T-cell (primary cell): ENCODE data around the gene SYNJ1. TPM values are rescaled to one million over a fixed set of nuclear protein-coding genes. Genes with fewer than 3 reads are reported as not detected.
A peak's percentile ranks its signal among the peaks of the same experiment; 100 is the strongest.
"Not testable (repeated sequence)": the region's sequence is repeated elsewhere in the genome, so short reads cannot be mapped to it uniquely, and the experiment has no call there.

Source experiments
- ATAC-seq, 4 experiments: fragments of 200-7000 bp in 3 of 4; fragments of 150-1000 bp in 1 of 4; cut with Tn5 transposase; replicated peaks in 1 of 4; 1 replicate in 3 of 4; 2 replicates in 1 of 4; pipeline ENCODE4 v1.10.0; 2021; ENCODE audit warnings: moderate library complexity in 3 of 4, mild to moderate bottlenecking in 2 of 4, moderate number of reproducible peaks in 1 of 4
- CTCF ChIA-PET, 2 donors: fragments of 300-600 bp; sonication (Branson Sonifier 250); formaldehyde crosslinking; loops; one replicate each; lab custom pipeline; 2022; ENCODE audit warnings: antibody characterized with exemption in 2 of 2; lab: Charles Lee
- POLR2A ChIA-PET, 2 donors: fragments of 300-600 bp; sonication (Branson Sonifier 250); formaldehyde crosslinking; loops; one replicate each; lab custom pipeline; 2022; ENCODE audit warnings: antibody characterized with exemption in 2 of 2; lab: Charles Lee
- DNase-seq, 35 experiments: peaks; one replicate each; pipeline versions ENCODE4 v3.0.0 to v3.0.0-alpha.2; 2013 to 2023
- H3K27ac ChIP-seq: one replicate; pipeline ENCODE4 v1.5.1; 2013; ENCODE audit warnings: low read length
- H3K27me3 ChIP-seq, 2 experiments: replicated peaks in 1 of 2; 1 replicate in 1 of 2; 2 replicates in 1 of 2; pipeline versions ENCODE4 v1.6.1 to v1.7.0; 2013; ENCODE audit warnings: low read length in 1 of 2, mixed read lengths in 1 of 2; ENCODE audit not compliant: control insufficient read depth in 2 of 2, insufficient read depth in 2 of 2; ENCODE audit errors: extremely low read depth in 1 of 2
- H3K36me3 ChIP-seq, 2 donors: 1 replicate in 1 of 2; 2 replicates in 1 of 2; pipeline versions ENCODE4 v1.6.1 to v1.7.0; 2013; ENCODE audit warnings: low read length in 1 of 2; ENCODE audit not compliant: control insufficient read depth in 2 of 2, insufficient read depth in 1 of 2; ENCODE audit errors: extremely low read depth in 1 of 2
- H3K4me1 ChIP-seq, 2 experiments: 1 replicate in 1 of 2; 2 replicates in 1 of 2; pipeline versions ENCODE4 v1.6.1 to v1.7.0; 2013; ENCODE audit warnings: low read length in 2 of 2, mixed read lengths in 1 of 2; ENCODE audit not compliant: insufficient read depth in 2 of 2, control insufficient read depth in 1 of 2; ENCODE audit errors: extremely low read depth in 1 of 2
- H3K4me3 ChIP-seq, 2 donors: 1 replicate in 1 of 2; 2 replicates in 1 of 2; pipeline versions ENCODE4 v1.5.1 to v1.7.0; 2013; ENCODE audit warnings: mild to moderate bottlenecking in 2 of 2, low read length in 1 of 2, moderate library complexity in 1 of 2; ENCODE audit not compliant: control insufficient read depth in 1 of 2; ENCODE audit errors: extremely low read depth in 1 of 2
- H3K9me3 ChIP-seq: 2 replicates; pipeline ENCODE4 v1.7.0; 2013
- H3K27ac Mint-ChIP-seq, 2 donors: one replicate each; pipeline ENCODE4 v1.8.0; 2020 to 2021; ENCODE audit warnings: mild to moderate bottlenecking in 2 of 2, mixed read lengths in 2 of 2
- H3K27me3 Mint-ChIP-seq, 2 donors: one replicate each; pipeline ENCODE4 v1.8.0; 2021 to 2022; ENCODE audit warnings: mixed read lengths in 2 of 2
- H3K36me3 Mint-ChIP-seq: one replicate; pipeline ENCODE4 v1.8.0; 2021; ENCODE audit warnings: mixed read lengths
- H3K4me1 Mint-ChIP-seq, 3 donors: one replicate each; pipeline ENCODE4 v1.8.0; 2020 to 2022; ENCODE audit warnings: mixed read lengths in 3 of 3, mild to moderate bottlenecking in 1 of 3
- H3K4me3 Mint-ChIP-seq, 3 donors: one replicate each; pipeline ENCODE4 v1.8.0; 2020 to 2022; ENCODE audit warnings: mild to moderate bottlenecking in 3 of 3, mixed read lengths in 3 of 3, moderate library complexity in 3 of 3
- H3K9me3 Mint-ChIP-seq, 3 donors: one replicate each; pipeline ENCODE4 v1.8.0; 2020 to 2022; ENCODE audit warnings: mixed read lengths in 3 of 3
- WGBS: methylation state at CpG from one replicate; pipeline ENCODE4 v1.1.5; 2013; ENCODE audit warnings: missing lambda C conversion rate; ENCODE audit not compliant: insufficient coverage; 5-methylcytosine and 5-hydroxymethylcytosine counted together
- total RNA-seq, 35 experiments: library from RNA in 6 of 35; stranded (reverse) in 6 of 35; fragments of 120-200 nt in 1 of 35; gene quantifications; one replicate each; pipeline versions ENCODE4 v1.2.1 to v1.2.4 and lab custom pipeline; 2013 to 2026

The SYNJ1 gene
- total RNA-seq, 5 donors from 2014 or later (not counting 1 experiment from before 2014, with no cell fraction given), result 15.2 to 24.0 (median 20.3) TPM

GRCh38 chr21:32626621-32627196 lies 101.1 kb downstream of the SYNJ1 start:
- peaks cover 27% of the 10 kb centered on the region for H3K36me3 Mint-ChIP-seq
- H3K4me3 ChIP-seq, result no peak overlapping the region
- DNase-seq, result no peak
- H3K27ac ChIP-seq, result no peak overlapping the region
- H3K9me3 Mint-ChIP-seq, result peaks cover 0 to 5% (median 2%) of the 10 kb centered on the region in 3 donors
- no peak overlapping the region for H3K27ac Mint-ChIP-seq
- H3K36me3 ChIP-seq, result peaks cover 12 to 20% of the 10 kb centered on the region in 2 donors
- ChIA-PET CTCF (no interaction called here), POLR2A (no interaction called here)
- H3K4me1 ChIP-seq, result no peaks in the 10 kb centered on the region
- peaks cover 0 to under 1% of the 10 kb centered on the region in 2 experiments for H3K27me3 ChIP-seq
- ATAC-seq, result no peak
- peaks cover 1 to 2% of the 10 kb centered on the region in 2 donors for H3K27me3 Mint-ChIP-seq
- no peaks in the 10 kb centered on the region for H3K9me3 ChIP-seq
- WGBS, result 100% methylated on average over 1 of the region's 3 CpGs
- peaks cover 4 to 6% (median 5%) of the 10 kb centered on the region in 3 donors for H3K4me1 Mint-ChIP-seq
- no peak overlapping the region for H3K4me3 Mint-ChIP-seq

GRCh38 chr21:32618218-32618617 lies 109.6 kb downstream of the SYNJ1 start:
- H3K4me1 Mint-ChIP-seq, ATAC-seq, H3K27ac Mint-ChIP-seq, H3K27me3 ChIP-seq, H3K36me3 Mint-ChIP-seq, H3K27ac ChIP-seq, H3K4me3 ChIP-seq, H3K4me1 ChIP-seq, H3K4me3 Mint-ChIP-seq, H3K36me3 ChIP-seq, CTCF ChIA-PET, H3K9me3 ChIP-seq, DNase-seq, POLR2A ChIA-PET, H3K9me3 Mint-ChIP-seq: not testable (repeated sequence)
- H3K27me3 Mint-ChIP-seq, result peaks cover 13 to 21% of the 10 kb centered on the region in 2 donors
- 60% methylated on average over 2 of the region's 6 CpGs for WGBS

- H3K4me3 Mint-ChIP-seq, result peak overlapping the region; percentile 91 to 99 (median 97)
- Histone ChIP-seq H3K4me3 (peak overlapping the region; percentile 96 to 99), H3K27ac (peak overlapping the region; percentile 81), H3K9me3 (no peaks in the 10 kb centered on the region), H3K36me3 (peaks cover 0 to 11% of the 10 kb centered on the region in 2 donors), H3K27me3 (no peaks in the 10 kb centered on the region), H3K4me1 (peaks cover 11 to 27% of the 10 kb centered on the region in 2 experiments)
- ChIA-PET CTCF (interaction anchor here in 1 of 2 donors (0.6 to 2.1 kb wide), 2 partner anchors 12 to 748 kb away, joined by 3 to 9 read pairs; no protein-coding TSS in a partner anchor), POLR2A (no interaction called here)
- no peaks in the 10 kb centered on the region for H3K9me3 Mint-ChIP-seq
- H3K27me3 Mint-ChIP-seq, result peaks cover 0 to 6% of the 10 kb centered on the region in 2 donors
- peaks cover 0 to 24% (median 20%) of the 10 kb centered on the region in 3 donors for H3K4me1 Mint-ChIP-seq
- H3K36me3 Mint-ChIP-seq, result peaks cover 9% of the 10 kb centered on the region
- no peak for ATAC-seq
- H3K27ac Mint-ChIP-seq, result peak overlapping the region in 1 of 2 donors; percentile 39
- peak in 1 of 35 experiments; percentile 8 for DNase-seq
- 90% methylated on average over 2 of the region's 16 CpGs for WGBS
These were observed 114.3 kb downstream of the SYNJ1 start for GRCh38 chr21:32613436-32614043.

- H3K36me3 ChIP-seq, result peaks cover under 1 to 13% of the 10 kb centered on the region in 2 donors
- no CpG with 5 or more reads among the region's 15 CpGs for WGBS
- H3K27ac ChIP-seq, result peak overlapping the region; percentile 81
- H3K36me3 Mint-ChIP-seq, result peaks cover 9% of the 10 kb centered on the region
- H3K27ac Mint-ChIP-seq, result peak overlapping the region; percentile 90 to 95
- no peaks in the 10 kb centered on the region for H3K27me3 ChIP-seq
- H3K4me1 Mint-ChIP-seq, result peaks cover 0 to 24% (median 20%) of the 10 kb centered on the region in 3 donors
- H3K9me3 ChIP-seq, result no peaks in the 10 kb centered on the region
- ChIA-PET POLR2A (no interaction called here), CTCF (interaction anchor here in 1 of 2 donors (0.6 to 2.1 kb wide), 3 partner anchors 11 to 749 kb away, joined by 3 to 9 read pairs (median 8); no protein-coding TSS in a partner anchor)
- ATAC-seq (peak; percentile 2 to 16 (median 6)), DNase-seq (peak in 1 of 35 experiments; percentile 3)
- peaks cover 0 to 1% of the 10 kb centered on the region in 2 donors for H3K27me3 Mint-ChIP-seq
- H3K4me3 Mint-ChIP-seq, result peak overlapping the region; percentile 91 to 99 (median 97)
- H3K4me1 ChIP-seq, result peaks cover 11 to 27% of the 10 kb centered on the region in 2 experiments
- peak overlapping the region; percentile 96 to 99 for H3K4me3 ChIP-seq
- H3K9me3 Mint-ChIP-seq, result no peaks in the 10 kb centered on the region
These were observed 114.8 kb downstream of the SYNJ1 start for GRCh38 chr21:32612999-32613337.

- peak within 1 kb of the TSS; percentile 96 to 99 for H3K4me3 ChIP-seq
- Mint-ChIP-seq H3K36me3 (peaks cover 14% of the 10 kb centered on the region), H3K27me3 (no peaks in the 10 kb centered on the region), H3K4me3 (peak within 1 kb of the TSS; percentile 91 to 99 (median 97)), H3K27ac (peak within 1 kb of the TSS; percentile 90 to 95), H3K9me3 (no peaks in the 10 kb centered on the region), H3K4me1 (peaks cover 0 to 24% (median 20%) of the 10 kb centered on the region in 3 donors)
- ChIA-PET POLR2A (interaction anchor here (0.6 to 1.0 kb wide), 4 partner anchors 11 to 217 kb away, joined by 3 to 4 read pairs (median 3); no protein-coding TSS in a partner anchor), CTCF (interaction anchor here in 1 of 2 donors (0.6 to 2.1 kb wide), 5 partner anchors 11 to 218 kb away, joined by 3 to 9 read pairs (median 4); partner anchors contain the start of gene PAXBP1)
- peak within 1 kb of the TSS; percentile 81 for H3K27ac ChIP-seq
- peaks cover 11 to 27% of the 10 kb centered on the region in 2 experiments for H3K4me1 ChIP-seq
- under 1% methylated on average over 72 of the region's 81 CpGs for WGBS
- H3K9me3 ChIP-seq, result no peaks in the 10 kb centered on the region
- H3K36me3 ChIP-seq, result peaks cover 4 to 19% of the 10 kb centered on the region in 2 donors
- H3K27me3 ChIP-seq, result no peaks in the 10 kb centered on the region
- ATAC-seq (peak; percentile 80 to 92 (median 86)), DNase-seq (peak; percentile 77 to 95 (median 89))
These were observed 115.5 kb downstream of the SYNJ1 start, which contains the start of gene CFAP298 for GRCh38 chr21:32612075-32612998. CFAP298 (minus strand) TSS chr21:32612377; CDS start chr21:32612243, 134 bp downstream.
